Chondrocyte (in vitro differentiated cells): Measurements from ENCODE around the gene CCDC70. TPM values are rescaled to one million over a fixed set of nuclear protein-coding genes. Genes with fewer than 3 reads are reported as not detected.

Experiments
- DNase-seq: peaks from one replicate; pipeline ENCODE4 v3.0.0; 2021; ENCODE audit warnings: mixed read lengths, low spot score
- H3K27ac Mint-ChIP-seq: one replicate; pipeline ENCODE4 v1.8.0; 2021; ENCODE audit warnings: mild to moderate bottlenecking, moderate library complexity, mixed read lengths; ENCODE audit not compliant: unreplicated experiment
- H3K27me3 Mint-ChIP-seq: 2 replicates; pipeline ENCODE4 v1.8.0; 2021; ENCODE audit warnings: low read depth, mixed read lengths
- H3K36me3 Mint-ChIP-seq: 2 replicates; pipeline ENCODE4 v1.8.0; 2021; ENCODE audit warnings: low read depth, mixed read lengths
- H3K4me1 Mint-ChIP-seq: 2 replicates; pipeline ENCODE4 v1.8.0; 2021; ENCODE audit warnings: low read depth, mild to moderate bottlenecking, mixed read lengths
- H3K4me3 Mint-ChIP-seq: one replicate; pipeline ENCODE4 v1.8.0; 2021; ENCODE audit warnings: mild to moderate bottlenecking, moderate library complexity, mixed read lengths; ENCODE audit not compliant: unreplicated experiment
- H3K9me3 Mint-ChIP-seq: 2 replicates; pipeline ENCODE4 v1.8.0; 2021; ENCODE audit warnings: low read depth, mixed read lengths
- CTCF ChIP-seq: fragments of 200-600 bp; sonication (generic); IDR thresholded peaks from 2 replicates; pipeline ENCODE4 v1.5.0; 2021; ENCODE audit warnings: antibody characterized with exemption, mild to moderate bottlenecking, moderate library complexity
- total RNA-seq: library from RNA; stranded (reverse); gene quantifications from 3 replicates; pipeline ENCODE4 v1.2.1, GENCODE V29; 2021

Gene CCDC70
- total RNA-seq, 1 donor from 2014 or later = not detected

DNA sequence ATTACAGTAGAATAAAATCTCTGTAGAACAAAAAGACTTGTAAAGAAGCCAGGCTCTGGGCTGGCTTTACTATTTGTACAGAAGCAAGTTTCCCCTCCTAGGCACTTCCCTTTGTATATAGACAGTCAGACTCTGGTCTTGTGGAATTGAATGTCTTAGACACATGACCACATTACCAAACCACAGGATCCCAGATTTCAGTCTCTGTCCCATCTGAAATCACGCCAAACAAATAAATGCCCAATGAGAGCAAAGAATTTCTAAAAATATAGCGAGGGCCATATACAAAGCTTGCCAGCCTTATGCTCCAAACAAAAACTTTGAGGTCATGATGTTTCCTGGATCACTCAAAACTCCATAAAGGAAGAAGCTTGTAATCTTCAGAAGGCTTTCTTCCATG, 23.9 kb downstream of the CCDC70 start:
- DNase-seq = no peak
- Mint-ChIP-seq H3K9me3 (no peaks in the 10 kb centered on the region), H3K27me3 (no peaks in the 10 kb centered on the region), H3K4me3 (no peak overlapping the region), H3K4me1 (no peaks in the 10 kb centered on the region), H3K36me3 (no peaks in the 10 kb centered on the region), H3K27ac (no peak overlapping the region)
- TF ChIP-seq CTCF = no peak

- Mint-ChIP-seq H3K27me3 (no peaks in the 10 kb centered on the region), H3K9me3 (no peaks in the 10 kb centered on the region), H3K4me3 (no peak overlapping the region), H3K27ac (no peak overlapping the region), H3K36me3 (no peaks in the 10 kb centered on the region), H3K4me1 (no peaks in the 10 kb centered on the region)
- no peak for DNase-seq
- TF ChIP-seq CTCF = no peak
These were observed 25.7 kb downstream of the CCDC70 start for GRCh38 chr13:51887468-51887867.

DNA sequence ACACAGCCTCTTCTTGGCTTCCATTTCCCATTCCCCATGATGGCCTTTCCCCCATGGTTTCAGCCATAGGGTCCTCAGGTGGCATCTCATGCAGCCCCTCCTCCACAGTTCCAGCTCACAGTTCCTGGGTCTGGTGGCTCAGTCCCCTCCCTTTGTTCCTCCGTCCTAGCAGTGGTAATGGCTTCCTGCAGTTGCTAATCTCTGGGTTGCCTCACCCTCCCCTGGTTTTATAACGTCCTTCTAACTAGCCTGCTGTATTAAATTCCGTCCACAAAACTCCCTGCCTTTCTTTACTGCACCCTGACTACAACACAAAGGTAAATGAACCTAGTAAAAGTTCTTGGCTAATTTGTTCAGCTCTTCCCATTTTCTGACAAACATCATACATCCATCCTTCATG, 30.9 kb downstream of the CCDC70 start:
- Mint-ChIP-seq H3K4me1 (peaks cover 2% of the 10 kb centered on the region), H3K4me3 (no peak overlapping the region), H3K27me3 (no peaks in the 10 kb centered on the region), H3K27ac (no peak overlapping the region), H3K36me3 (no peaks in the 10 kb centered on the region), H3K9me3 (no peaks in the 10 kb centered on the region)
- no peak for DNase-seq
- no peak for TF ChIP-seq CTCF

DNA sequence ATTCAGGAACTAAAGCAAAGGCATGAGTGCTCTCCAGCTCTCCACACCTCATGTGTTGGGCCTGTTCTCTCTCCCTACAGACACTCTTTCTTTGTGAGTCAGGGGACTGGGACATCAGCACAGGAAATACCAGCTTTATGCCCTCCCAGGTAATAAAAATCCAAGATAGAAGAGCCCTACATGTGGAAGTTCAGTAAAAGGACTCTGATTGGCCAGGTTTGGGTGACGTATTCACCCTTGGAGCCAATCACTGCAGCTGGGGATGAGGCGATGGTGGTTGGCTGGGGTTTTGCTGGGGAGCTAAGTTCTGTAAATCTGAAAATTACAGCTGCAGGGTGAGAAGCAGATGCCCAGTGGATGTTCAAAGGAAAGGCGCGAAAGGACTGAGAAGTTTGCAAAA, 32.5 kb downstream of the CCDC70 start:
- Mint-ChIP-seq H3K27me3 (no peaks in the 10 kb centered on the region), H3K9me3 (no peaks in the 10 kb centered on the region)
- TF ChIP-seq CTCF = no peak

GRCh38 chr13:51895906-51896888, 34.4 kb downstream of the CCDC70 start:
- peaks cover 2% of the 10 kb centered on the region for H3K4me1 Mint-ChIP-seq
- H3K36me3 Mint-ChIP-seq = peaks cover 2% of the 10 kb centered on the region
- DNase-seq = no peak
- H3K27me3 Mint-ChIP-seq = no peaks in the 10 kb centered on the region
- H3K9me3 Mint-ChIP-seq = no peaks in the 10 kb centered on the region
- H3K27ac Mint-ChIP-seq = no peak overlapping the region
- H3K4me3 Mint-ChIP-seq = no peak overlapping the region
- peak; percentile 87 for TF ChIP-seq CTCF

More for the DNA sequence above, 32.5 kb downstream of the CCDC70 start:
- Mint-ChIP-seq H3K4me1 (peaks cover 2% of the 10 kb centered on the region), H3K27ac (no peak overlapping the region), H3K36me3 (no peaks in the 10 kb centered on the region), H3K4me3 (no peak overlapping the region)
- no peak for DNase-seq
